ENCODE data around the gene DES.
"Not testable (repeated sequence)": the region's sequence is repeated elsewhere in the genome, so short reads cannot be mapped to it uniquely, and the experiment has no call there.

The DES gene

GRCh38 chr2:219418155-219419011 is at the start of gene DES:
DES (plus strand) TSS chr2:219418377; CDS start chr2:219418463, 86 bp downstream.
- DNase-seq (ENCODE audit: low read depth), result no peak

- DNase-seq (ENCODE audit: low read depth), result no peak
Measured at GRCh38 chr2:219368690-219369191, 49.4 kb upstream of the DES start.

- no peak for DNase-seq (ENCODE audit: low read depth)
Measured at GRCh38 chr2:219369447-219369861, 48.7 kb upstream of the DES start.

GRCh38 chr2:219378163-219378851 is 39.9 kb upstream of the DES start:
- DNase-seq (ENCODE audit: low read depth), result no peak

GRCh38 chr2:219380926-219381325 is 37.3 kb upstream of the DES start:
- no peak for DNase-seq (ENCODE audit: low read depth)

GRCh38 chr2:219381448-219381847 is 36.7 kb upstream of the DES start:
- no peak for DNase-seq (ENCODE audit: low read depth)

GRCh38 chr2:219384083-219384713 is 34.0 kb upstream of the DES start:
- DNase-seq (ENCODE audit: low read depth), result no peak

GRCh38 chr2:219384859-219385258 is 33.3 kb upstream of the DES start:
- DNase-seq (ENCODE audit: low read depth), result no peak

- no peak for DNase-seq (ENCODE audit: low read depth)
Measured at GRCh38 chr2:219385958-219386520, 32.1 kb upstream of the DES start.

- no peak for DNase-seq (ENCODE audit: low read depth)
Measured at GRCh38 chr2:219386532-219387280, 31.5 kb upstream of the DES start.

GRCh38 chr2:219387306-219388120 is 30.7 kb upstream of the DES start, which contains the start of gene DNPEP:
DNPEP (minus strand) TSS chr2:219387912; CDS start chr2:219387794, 118 bp downstream.
- peak; percentile 91 for DNase-seq (ENCODE audit: low read depth)

GRCh38 chr2:219388121-219388906 is 29.9 kb upstream of the DES start:
- peak; percentile 99 for DNase-seq (ENCODE audit: low read depth)

- no peak for DNase-seq (ENCODE audit: low read depth)
Measured at GRCh38 chr2:219388907-219389156, 29.3 kb upstream of the DES start.

- DNase-seq (ENCODE audit: low read depth), result no peak
Measured at GRCh38 chr2:219392754-219393153, 25.4 kb upstream of the DES start.

GRCh38 chr2:219395056-219395455 is 23.1 kb upstream of the DES start:
- not testable (repeated sequence) for DNase-seq (ENCODE audit: low read depth)

- no peak for DNase-seq (ENCODE audit: low read depth)
Measured at GRCh38 chr2:219395609-219396008, 22.6 kb upstream of the DES start.

GRCh38 chr2:219396863-219397457 is 21.2 kb upstream of the DES start:
- no peak for DNase-seq (ENCODE audit: low read depth)

- DNase-seq (ENCODE audit: low read depth), result no peak
Measured at GRCh38 chr2:219398721-219399363, 19.3 kb upstream of the DES start.
